Activated naive CD4-positive, alpha-beta T cell treated with anti-CD3 and anti-CD28 coated beads, Interleukin-2, amount 50 U/mL, for 16 hours (primary cell): ENCODE measurements around the gene FTCD.
A peak's percentile ranks its signal among the peaks of the same experiment; 100 is the strongest.
"Not testable (repeated sequence)": the region's sequence is repeated elsewhere in the genome, so short reads cannot be mapped to it uniquely, and the experiment has no call there.

Source experiments
- DNase-seq: peaks from one replicate; pipeline ENCODE4 v3.0.0-alpha.2; 2020

FTCD gene

GRCh38 chr21:46171585-46171984 is 16.2 kb upstream of the FTCD start:
- no peak for DNase-seq

- not testable (repeated sequence) for DNase-seq
These were observed 15.2 kb upstream of the FTCD start for GRCh38 chr21:46170436-46171193.

- DNase-seq: no peak
These were observed 13.4 kb upstream of the FTCD start for GRCh38 chr21:46168659-46169386.

GRCh38 chr21:46168238-46168637 is 12.9 kb upstream of the FTCD start:
- DNase-seq: no peak

- DNase-seq: no peak
These were observed 9.7 kb upstream of the FTCD start for GRCh38 chr21:46165098-46165497.

- no peak for DNase-seq
These were observed 8.0 kb upstream of the FTCD start for GRCh38 chr21:46163380-46163779.

- no peak for DNase-seq
These were observed 6.5 kb upstream of the FTCD start for GRCh38 chr21:46161633-46162592.

- no peak for DNase-seq
These were observed 5.7 kb upstream of the FTCD start for GRCh38 chr21:46160907-46161632.

- DNase-seq: no peak
These were observed 5.2 kb upstream of the FTCD start for GRCh38 chr21:46160657-46160906.

- DNase-seq: no peak
These were observed 4.7 kb upstream of the FTCD start for GRCh38 chr21:46159841-46160656.

GRCh38 chr21:46159390-46159789 is 4.0 kb upstream of the FTCD start:
- DNase-seq: no peak

GRCh38 chr21:46158666-46159300 is 3.4 kb upstream of the FTCD start:
- no peak for DNase-seq

- no peak for DNase-seq
These were observed 2.6 kb upstream of the FTCD start for GRCh38 chr21:46157987-46158451.

- no peak for DNase-seq
These were observed 2.1 kb upstream of the FTCD start for GRCh38 chr21:46157396-46157986.

- DNase-seq: no peak
These were observed 1.3 kb upstream of the FTCD start for GRCh38 chr21:46156678-46157077.

- no peak for DNase-seq
These were observed 933 bp upstream of the FTCD start for GRCh38 chr21:46156378-46156645.

GRCh38 chr21:46154955-46155513 is 345 bp downstream of the FTCD start:
- DNase-seq: no peak

GRCh38 chr21:46154155-46154954 is 1.0 kb downstream of the FTCD start:
- peak; percentile 6 for DNase-seq

- peak; percentile 51 for DNase-seq
These were observed 1.9 kb downstream of the FTCD start for GRCh38 chr21:46153247-46154154.
